CD4-positive, alpha-beta memory T cell (primary cell): ENCODE results near the gene OPN1MW2. TPM values are rescaled to one million over a fixed set of nuclear protein-coding genes. Genes with fewer than 3 reads are reported as not detected.
"Not testable (repeated sequence)": the region's sequence is repeated elsewhere in the genome, so short reads cannot be mapped to it uniquely, and the experiment has no call there.

Source experiments
- CTCF ChIA-PET: fragments of 350-600 bp; sonication (Branson Sonifier 250); formaldehyde crosslinking; loops from one replicate; lab custom pipeline; 2021; ENCODE audit warnings: inconsistent platforms; ENCODE audit not compliant: partially characterized antibody; lab: Charles Lee
- POLR2A ChIA-PET: fragments of 350-600 bp; sonication (Branson Sonifier 250); formaldehyde crosslinking; loops from one replicate; lab custom pipeline; 2021; ENCODE audit not compliant: partially characterized antibody; lab: Charles Lee
- DNase-seq, 5 donors: peaks; one replicate each; pipeline versions ENCODE4 v3.0.0 to v3.0.0-alpha.2; 2020 to 2022; ENCODE audit warnings: mixed read lengths in 1 of 5
- H3K27ac ChIP-seq: one replicate; pipeline ENCODE4 v1.7.0; 2013; ENCODE audit warnings: low read depth, low read length
- H3K27me3 ChIP-seq: 2 replicates; pipeline ENCODE4 v1.7.0; 2013; ENCODE audit warnings: mild to moderate bottlenecking, low read length, moderate library complexity; ENCODE audit not compliant: insufficient read depth
- H3K36me3 ChIP-seq: 2 replicates; pipeline ENCODE4 v1.7.0; 2013; ENCODE audit warnings: mild to moderate bottlenecking, low read length, moderate library complexity; ENCODE audit not compliant: insufficient read depth
- H3K4me1 ChIP-seq: 2 replicates; pipeline ENCODE4 v1.7.0; 2013; ENCODE audit warnings: mild to moderate bottlenecking, low read length, moderate library complexity; ENCODE audit not compliant: insufficient read depth
- H3K4me3 ChIP-seq, 2 donors: one replicate each; pipeline ENCODE4 v1.7.0; 2013; ENCODE audit warnings: low read length in 2 of 2, mild to moderate bottlenecking in 1 of 2
- H3K9me3 ChIP-seq, 2 donors: one replicate each; pipeline ENCODE4 v1.7.0; 2013; ENCODE audit warnings: low read length in 2 of 2, control low read depth in 1 of 2; ENCODE audit not compliant: control insufficient read depth in 1 of 2
- H3K27ac Mint-ChIP-seq, 7 donors: one replicate each; pipeline ENCODE4 v1.8.0; 2020 to 2021; ENCODE audit warnings: mixed read lengths in 7 of 7, mild to moderate bottlenecking in 6 of 7, inconsistent platforms in 3 of 7, moderate library complexity in 3 of 7
- H3K27me3 Mint-ChIP-seq, 2 donors: one replicate each; pipeline ENCODE4 v1.8.0; 2020 to 2021; ENCODE audit warnings: mixed read lengths in 2 of 2
- H3K36me3 Mint-ChIP-seq, 2 donors: one replicate each; pipeline ENCODE4 v1.8.0; 2020 to 2021; ENCODE audit warnings: mixed read lengths in 2 of 2, inconsistent platforms in 1 of 2, mild to moderate bottlenecking in 1 of 2
- H3K4me1 Mint-ChIP-seq, 4 donors: one replicate each; pipeline ENCODE4 v1.8.0; 2020 to 2021; ENCODE audit warnings: mixed read lengths in 4 of 4, mild to moderate bottlenecking in 1 of 4
- H3K4me3 Mint-ChIP-seq, 8 donors: one replicate each; pipeline ENCODE4 v1.8.0; 2020 to 2021; ENCODE audit warnings: mixed read lengths in 8 of 8, mild to moderate bottlenecking in 7 of 8, moderate library complexity in 6 of 8, inconsistent platforms in 3 of 8
- H3K9me3 Mint-ChIP-seq, 8 donors: one replicate each; pipeline ENCODE4 v1.8.0; 2020 to 2021; ENCODE audit warnings: mixed read lengths in 8 of 8, mild to moderate bottlenecking in 5 of 8, inconsistent platforms in 3 of 8, moderate library complexity in 1 of 8
- intact Hi-C: fragments of 100-400 bp; cut with micrococcal nuclease; formaldehyde crosslinking; loops from one replicate; pipeline ENCODE4 v1.15.1; 2023
- polyA plus RNA-seq, 2 donors: library from polyadenylated mRNA; unstranded; fragments of 300-500 nt; fragmentation: Illumina TruSeq; gene quantifications; one replicate each; pipeline ENCODE4 v1.2.3, GENCODE V29; 2021
- total RNA-seq, 2 experiments: library from RNA; stranded (reverse); gene quantifications; one replicate each; pipeline ENCODE4 v1.2.3, GENCODE V29; 2021

The OPN1MW2 gene
- total and polyA plus RNA-seq, 4 experiments from 2014 or later = not detected

DNA sequence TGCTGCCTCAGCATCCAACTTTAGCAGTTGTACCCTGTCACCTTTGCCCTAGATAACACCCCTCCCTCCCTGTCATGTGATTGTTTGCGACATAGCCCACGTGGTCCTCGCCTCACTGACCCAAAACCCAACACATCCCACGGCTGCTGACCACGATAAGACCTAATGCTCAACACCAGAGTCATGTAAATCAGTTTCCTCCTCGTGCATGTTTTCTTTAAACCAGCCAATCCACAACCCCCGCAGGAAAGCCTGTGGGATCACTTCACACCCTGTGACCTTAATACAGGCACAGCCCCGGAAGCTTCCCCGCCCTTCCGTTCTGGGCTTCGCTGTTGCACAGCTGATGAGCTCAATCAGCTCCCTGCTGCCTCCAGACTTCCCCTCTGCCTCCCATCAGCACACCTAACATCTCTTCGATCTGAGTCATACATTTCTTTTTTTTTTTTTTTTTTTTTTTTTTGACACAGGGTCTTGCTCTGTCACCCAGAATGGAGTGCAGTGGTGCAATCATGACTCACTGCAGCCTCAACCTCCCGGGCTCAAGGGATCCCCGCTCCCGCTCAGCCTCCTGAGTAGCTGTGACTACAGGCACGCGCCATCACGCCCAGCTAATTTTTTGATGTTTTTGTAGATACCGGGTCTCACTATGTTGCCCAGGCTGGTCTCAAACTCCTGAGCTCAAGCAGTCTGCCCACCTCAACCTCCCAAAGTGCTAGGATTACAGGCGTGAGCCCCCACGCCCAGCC is 9.7 kb upstream of the OPN1MW2 start:
- POLR2A ChIA-PET, H3K9me3 ChIP-seq, H3K4me1 Mint-ChIP-seq, H3K36me3 Mint-ChIP-seq, H3K36me3 ChIP-seq, H3K4me3 Mint-ChIP-seq, H3K9me3 Mint-ChIP-seq, CTCF ChIA-PET, H3K4me3 ChIP-seq, H3K27ac ChIP-seq, H3K27me3 ChIP-seq, intact Hi-C loops, H3K27me3 Mint-ChIP-seq, H3K4me1 ChIP-seq: not testable (repeated sequence)
- peak overlapping the region in 1 of 7 donors; percentile 67 for H3K27ac Mint-ChIP-seq
- peak in 2 of 5 donors; percentile 6 to 24 for DNase-seq

DNA sequence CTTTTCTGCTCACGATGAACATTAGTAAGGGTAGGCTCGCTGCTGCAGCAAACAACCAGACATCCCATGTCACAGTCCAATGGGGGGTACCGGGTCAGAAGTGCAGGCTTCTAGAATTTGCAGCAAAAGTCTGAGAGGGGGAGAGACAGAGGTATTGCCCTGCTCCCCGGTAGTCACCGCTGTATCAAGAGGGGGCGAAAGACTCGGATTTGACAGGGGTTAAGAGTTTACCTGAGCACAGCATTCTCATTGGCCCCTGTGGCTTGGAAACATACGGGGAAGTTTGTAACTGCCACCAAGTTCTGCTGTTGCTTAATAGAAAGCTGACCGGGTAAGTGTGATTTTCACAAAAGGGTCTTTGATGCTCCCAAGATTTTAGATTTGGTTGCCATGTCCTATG is 8.5 kb upstream of the OPN1MW2 start:
- H3K4me1 Mint-ChIP-seq, H3K4me3 ChIP-seq, H3K27me3 ChIP-seq, H3K4me3 Mint-ChIP-seq, H3K36me3 ChIP-seq, H3K4me1 ChIP-seq, CTCF ChIA-PET, intact Hi-C loops, DNase-seq, H3K27me3 Mint-ChIP-seq, H3K36me3 Mint-ChIP-seq, H3K9me3 ChIP-seq, H3K27ac ChIP-seq, H3K9me3 Mint-ChIP-seq, POLR2A ChIA-PET: not testable (repeated sequence)
- H3K27ac Mint-ChIP-seq = peak overlapping the region in 3 of 7 donors; percentile 74 to 88 (median 85)

DNA sequence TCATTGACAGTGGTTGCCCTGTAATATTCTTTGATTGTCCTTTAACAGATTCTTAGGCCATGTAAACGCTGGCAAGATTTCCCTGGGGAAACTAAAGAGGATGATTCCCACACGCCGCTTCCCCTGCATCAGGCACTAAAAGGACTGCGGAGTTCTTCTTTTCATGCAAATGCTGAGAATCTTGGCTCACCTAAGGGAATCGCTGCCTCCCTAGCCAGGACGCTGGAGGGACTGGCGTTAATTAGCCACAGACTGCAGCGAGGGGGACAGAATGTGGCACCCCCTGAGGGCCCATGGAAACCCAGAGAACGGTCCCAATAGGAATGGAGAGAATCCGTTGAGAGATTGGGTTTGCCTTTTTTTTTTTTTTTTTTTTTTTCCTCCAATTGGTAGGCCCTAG is 8.1 kb upstream of the OPN1MW2 start:
- POLR2A ChIA-PET, H3K9me3 ChIP-seq, H3K4me3 Mint-ChIP-seq, H3K36me3 Mint-ChIP-seq, H3K27me3 Mint-ChIP-seq, H3K4me1 Mint-ChIP-seq, H3K36me3 ChIP-seq, H3K27ac ChIP-seq, H3K4me1 ChIP-seq, H3K27me3 ChIP-seq, DNase-seq, intact Hi-C loops, H3K9me3 Mint-ChIP-seq, CTCF ChIA-PET, H3K4me3 ChIP-seq, H3K27ac Mint-ChIP-seq: not testable (repeated sequence)

DNA sequence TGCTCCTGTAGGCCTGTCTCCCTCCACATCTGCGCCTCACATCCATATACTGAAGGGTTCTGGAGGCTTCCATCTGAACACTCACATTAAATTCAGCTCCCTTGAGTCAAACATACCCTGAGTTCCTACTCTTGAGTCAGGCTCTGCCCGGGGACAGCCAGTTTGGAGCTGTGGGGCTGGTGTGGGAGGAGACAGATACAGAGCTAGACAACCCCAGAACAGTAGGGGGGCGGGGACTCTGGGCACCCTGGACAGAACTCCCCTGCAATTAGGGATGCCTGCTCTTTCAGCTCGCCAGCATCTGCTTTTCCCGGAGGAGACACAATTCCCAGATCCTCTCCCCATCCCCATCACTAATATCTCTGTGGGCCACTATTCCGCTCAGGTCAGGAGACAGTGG is 5.7 kb downstream of the OPN1MW2 start:
- H3K27ac Mint-ChIP-seq, H3K27me3 Mint-ChIP-seq, POLR2A ChIA-PET, intact Hi-C loops, H3K27me3 ChIP-seq, H3K36me3 ChIP-seq, H3K9me3 Mint-ChIP-seq, H3K4me1 Mint-ChIP-seq, H3K4me3 ChIP-seq, H3K4me3 Mint-ChIP-seq, DNase-seq, H3K4me1 ChIP-seq, H3K9me3 ChIP-seq, H3K36me3 Mint-ChIP-seq, H3K27ac ChIP-seq, CTCF ChIA-PET: not testable (repeated sequence)

DNA sequence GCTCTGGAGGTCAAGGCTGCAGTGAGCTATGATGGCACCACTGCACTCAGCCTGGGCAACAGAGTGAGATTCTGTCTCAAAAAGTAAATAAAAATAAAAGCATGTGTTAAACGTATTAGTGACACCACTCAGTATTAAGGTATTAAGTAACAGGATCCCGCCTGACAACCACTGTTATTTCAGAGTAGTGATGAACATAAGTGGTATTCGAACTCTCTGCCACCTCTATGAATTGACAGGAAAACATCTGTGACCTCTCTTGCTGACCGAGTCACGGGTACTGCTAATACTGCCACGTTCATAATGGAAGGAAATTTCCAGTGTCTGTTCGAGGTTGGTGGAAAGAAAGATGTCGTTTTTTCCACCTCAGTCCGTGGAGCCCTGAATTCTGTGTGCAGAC is 7.2 kb downstream of the OPN1MW2 start:
- H3K4me3 Mint-ChIP-seq, H3K36me3 ChIP-seq, intact Hi-C loops, H3K36me3 Mint-ChIP-seq, H3K9me3 Mint-ChIP-seq, DNase-seq, H3K9me3 ChIP-seq, H3K4me1 ChIP-seq, H3K27me3 Mint-ChIP-seq, H3K27ac ChIP-seq, H3K27ac Mint-ChIP-seq, POLR2A ChIA-PET, CTCF ChIA-PET, H3K4me3 ChIP-seq, H3K27me3 ChIP-seq, H3K4me1 Mint-ChIP-seq: not testable (repeated sequence)

DNA sequence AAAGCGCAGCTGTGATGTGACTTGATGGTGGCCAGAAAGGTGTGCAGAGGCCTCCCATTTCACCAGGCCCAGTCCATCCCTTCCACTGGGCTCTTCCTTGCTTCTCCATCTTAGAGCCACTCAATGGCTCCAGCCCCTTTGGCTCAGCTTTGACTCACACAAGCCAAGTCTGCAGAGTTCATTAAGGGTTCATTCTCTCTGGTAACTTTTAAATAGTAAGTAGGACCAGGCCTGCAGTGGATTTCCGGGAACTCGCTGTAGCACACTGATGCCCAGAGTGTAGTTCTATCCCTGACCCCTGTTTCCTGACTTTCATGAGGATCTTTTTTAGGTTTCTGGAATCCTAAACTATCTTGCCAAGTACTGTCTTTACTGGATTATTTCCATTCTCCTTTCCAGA is 11.9 kb downstream of the OPN1MW2 start:
- POLR2A ChIA-PET, DNase-seq, H3K4me1 ChIP-seq, H3K27me3 ChIP-seq, intact Hi-C loops, H3K4me1 Mint-ChIP-seq, H3K27ac Mint-ChIP-seq, H3K27ac ChIP-seq, H3K4me3 ChIP-seq, H3K36me3 Mint-ChIP-seq, H3K27me3 Mint-ChIP-seq, H3K4me3 Mint-ChIP-seq, H3K9me3 Mint-ChIP-seq, H3K36me3 ChIP-seq, H3K9me3 ChIP-seq, CTCF ChIA-PET: not testable (repeated sequence)

DNA sequence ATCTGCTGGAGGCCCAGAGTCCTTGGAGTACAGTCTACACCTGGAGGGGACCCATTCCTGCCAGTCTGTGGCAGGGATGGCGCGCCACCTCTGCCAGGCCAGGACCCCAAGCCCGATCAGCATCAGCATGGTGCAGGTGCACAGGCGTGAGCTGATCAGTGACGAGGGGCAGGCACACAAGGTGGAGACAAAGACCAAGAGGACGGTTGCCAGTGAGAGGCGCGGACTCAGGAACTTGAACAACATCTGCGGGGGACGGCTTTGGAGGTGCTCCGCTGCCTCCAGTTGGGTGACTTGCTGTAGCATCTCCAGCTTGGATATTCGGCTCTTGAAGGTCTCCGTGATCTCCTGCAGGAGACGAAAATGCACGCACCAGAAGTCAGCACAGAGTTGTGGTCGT is 14.1 kb downstream of the OPN1MW2 start:
- H3K36me3 Mint-ChIP-seq, H3K4me1 ChIP-seq, H3K9me3 Mint-ChIP-seq, H3K27me3 ChIP-seq, H3K4me3 Mint-ChIP-seq, POLR2A ChIA-PET, H3K4me3 ChIP-seq, CTCF ChIA-PET, DNase-seq, H3K4me1 Mint-ChIP-seq, intact Hi-C loops, H3K27ac Mint-ChIP-seq, H3K27ac ChIP-seq, H3K27me3 Mint-ChIP-seq, H3K9me3 ChIP-seq, H3K36me3 ChIP-seq: not testable (repeated sequence)
